Gastrocnemius medialis (tissue), 4 donors: ENCODE results near the gene HUNK. TPM values are rescaled to one million over a fixed set of nuclear protein-coding genes. Genes with fewer than 3 reads are reported as not detected.

Experiments used
- ATAC-seq, 2 donors: fragments of 150-250 bp; one replicate each; pipeline ENCODE4 v1.9.1; 2016
- DNase-seq, 2 donors: peaks; one replicate each; pipeline ENCODE4 v3.0.0-alpha.2; 2019
- H3K27ac ChIP-seq, 4 donors: fragments of 200-600 bp; sonication (generic); 1 replicate in 1 of 4; 2 replicates in 3 of 4; pipeline ENCODE4 v1.5.1; 2016 to 2018; ENCODE audit warnings: mild to moderate bottlenecking in 2 of 4, moderate library complexity in 1 of 4
- H3K27me3 ChIP-seq, 3 donors: fragments of 200-600 bp; sonication (generic) in 2 of 3; 1 replicate in 1 of 3; 2 replicates in 2 of 3; pipeline versions ENCODE4 v1.5.1 to v1.6.0; 2016 to 2019; ENCODE audit warnings: mild to moderate bottlenecking in 1 of 3, moderate library complexity in 1 of 3
- H3K36me3 ChIP-seq, 2 donors: fragments of 200-600 bp; sonication (generic) in 1 of 2; one replicate each; pipeline ENCODE4 v1.5.1; 2017 to 2018
- H3K4me1 ChIP-seq, 2 donors: fragments of 200-600 bp; sonication (generic) in 1 of 2; one replicate each; pipeline ENCODE4 v1.5.1; 2016 to 2017; ENCODE audit warnings: mild to moderate bottlenecking in 2 of 2
- H3K4me3 ChIP-seq, 4 donors: fragments of 200-600 bp; sonication (generic) in 3 of 4; 1 replicate in 1 of 4; 2 replicates in 3 of 4; pipeline ENCODE4 v1.5.1; 2016 to 2019; ENCODE audit warnings: mild to moderate bottlenecking in 2 of 4
- H3K9me3 ChIP-seq, 3 donors: fragments of 200-600 bp; sonication (generic) in 2 of 3; 1 replicate in 1 of 3; 2 replicates in 2 of 3; pipeline ENCODE4 v1.5.1; 2016 to 2019
- POLR2A ChIP-seq, 2 donors: fragments of 450-650 bp; IDR thresholded peaks; one replicate each; pipeline ENCODE4 v1.6.1; 2017; ENCODE audit warnings: antibody characterized with exemption in 2 of 2, mild to moderate bottlenecking in 2 of 2, moderate library complexity in 2 of 2
- in situ Hi-C, 4 donors: fragments of 200-750 bp; cut with MboI; loops; one replicate each; pipeline versions ENCODE4 v1.15.0 to v1.8.0; 2017; ENCODE audit warnings: low sequenced_read_pairs in 4 of 4
- intact Hi-C: fragments of 100-400 bp; cut with DNase I; formaldehyde crosslinking; loops from one replicate; pipeline ENCODE4 v1.15.1; 2023; ENCODE audit warnings: low total_unique reads
- total RNA-seq, 4 donors: library from RNA; depleted of rRNA; stranded (reverse); fragments of >200 nt; gene quantifications; one replicate each; pipeline versions ENCODE4 v1.1.0 to v1.2.3, GENCODE V29; 2016
- TF ChIP-seq, protein P1 (sequence below), 5 experiments: fragments of 450-650 bp in 3 of 5; fragments of 200-600 bp in 2 of 5; sonication (generic) in 2 of 5; IDR thresholded peaks in 4 of 5; conservative IDR thresholded peaks in 1 of 5; 1 replicate in 4 of 5; 2 replicates in 1 of 5; pipeline ENCODE4 v1.5.1; 2016 to 2019; ENCODE audit warnings: antibody characterized with exemption in 5 of 5, mild to moderate bottlenecking in 3 of 5, moderate library complexity in 3 of 5

Gene HUNK
- total RNA-seq, 4 donors from 2014 or later = 0.13 TPM; not detected in 3

DNA sequence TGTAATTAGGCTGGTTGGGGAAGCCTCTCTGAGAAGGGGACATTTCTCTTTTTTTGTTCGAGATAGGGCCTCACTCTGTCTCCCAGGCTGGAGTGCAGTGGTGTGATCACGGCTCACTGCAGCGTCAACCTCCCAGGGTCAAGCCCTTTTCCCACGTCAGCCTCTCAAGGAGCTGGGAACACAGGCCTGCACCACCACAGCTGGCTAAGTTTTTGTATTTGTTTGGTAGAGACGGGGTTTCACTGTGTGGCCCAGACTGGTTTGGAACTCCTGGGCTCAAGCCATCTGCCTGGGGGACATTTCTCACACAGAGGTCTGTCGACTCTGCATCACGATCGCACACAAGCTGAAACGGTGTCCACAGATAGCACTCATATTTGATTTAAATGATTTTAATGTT is 39.7 kb downstream of the HUNK start:
- ATAC-seq = no peak
- in situ Hi-C loops (no loop called here), intact Hi-C loops (no loop called here)

DNA sequence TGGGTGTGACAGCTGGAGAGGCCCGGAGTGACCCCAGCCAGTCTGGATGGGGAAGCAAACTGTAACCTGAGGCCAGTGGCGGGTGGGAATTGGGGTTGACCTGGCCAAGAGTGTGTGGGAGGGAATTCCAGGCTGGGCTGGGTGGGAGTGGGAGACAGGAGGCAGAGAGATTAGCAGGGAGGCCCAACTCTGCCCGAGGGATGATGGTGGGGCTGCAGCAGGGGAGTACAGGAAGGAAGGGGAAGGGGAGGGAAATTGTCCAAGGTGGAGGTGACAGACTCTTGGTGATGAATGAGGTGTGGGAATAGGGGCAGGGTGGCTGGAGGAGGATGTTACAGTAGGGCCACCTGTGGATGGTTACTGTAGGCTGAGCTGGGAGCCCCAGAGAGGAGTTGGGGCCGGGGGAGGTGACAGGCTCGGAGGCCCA is 40.4 kb downstream of the HUNK start:
- peaks cover 0 to 3% of the 10 kb centered on the region in 2 donors for H3K4me1 ChIP-seq

More for the DNA sequence above, 39.7 kb downstream of the HUNK start:
- Histone ChIP-seq H3K9me3 (no peaks in the 10 kb centered on the region), H3K4me3 (no peak overlapping the region), H3K4me1 (peaks cover 0 to 3% of the 10 kb centered on the region in 2 donors), H3K27me3 (peaks cover 0 to 8% (median 0%) of the 10 kb centered on the region in 3 donors), H3K27ac (no peak overlapping the region), H3K36me3 (no peaks in the 10 kb centered on the region)
- TF ChIP-seq, protein P1, sequence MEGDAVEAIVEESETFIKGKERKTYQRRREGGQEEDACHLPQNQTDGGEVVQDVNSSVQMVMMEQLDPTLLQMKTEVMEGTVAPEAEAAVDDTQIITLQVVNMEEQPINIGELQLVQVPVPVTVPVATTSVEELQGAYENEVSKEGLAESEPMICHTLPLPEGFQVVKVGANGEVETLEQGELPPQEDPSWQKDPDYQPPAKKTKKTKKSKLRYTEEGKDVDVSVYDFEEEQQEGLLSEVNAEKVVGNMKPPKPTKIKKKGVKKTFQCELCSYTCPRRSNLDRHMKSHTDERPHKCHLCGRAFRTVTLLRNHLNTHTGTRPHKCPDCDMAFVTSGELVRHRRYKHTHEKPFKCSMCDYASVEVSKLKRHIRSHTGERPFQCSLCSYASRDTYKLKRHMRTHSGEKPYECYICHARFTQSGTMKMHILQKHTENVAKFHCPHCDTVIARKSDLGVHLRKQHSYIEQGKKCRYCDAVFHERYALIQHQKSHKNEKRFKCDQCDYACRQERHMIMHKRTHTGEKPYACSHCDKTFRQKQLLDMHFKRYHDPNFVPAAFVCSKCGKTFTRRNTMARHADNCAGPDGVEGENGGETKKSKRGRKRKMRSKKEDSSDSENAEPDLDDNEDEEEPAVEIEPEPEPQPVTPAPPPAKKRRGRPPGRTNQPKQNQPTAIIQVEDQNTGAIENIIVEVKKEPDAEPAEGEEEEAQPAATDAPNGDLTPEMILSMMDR (IDR thresholded peaks at IDR 0.05 in 4 of 5, conservative IDR thresholded peaks at IDR 0.05 in 1 of 5) = no peak
- TF ChIP-seq POLR2A (IDR thresholded peaks at IDR 0.05) = no peak
- DNase-seq = no peak

DNA sequence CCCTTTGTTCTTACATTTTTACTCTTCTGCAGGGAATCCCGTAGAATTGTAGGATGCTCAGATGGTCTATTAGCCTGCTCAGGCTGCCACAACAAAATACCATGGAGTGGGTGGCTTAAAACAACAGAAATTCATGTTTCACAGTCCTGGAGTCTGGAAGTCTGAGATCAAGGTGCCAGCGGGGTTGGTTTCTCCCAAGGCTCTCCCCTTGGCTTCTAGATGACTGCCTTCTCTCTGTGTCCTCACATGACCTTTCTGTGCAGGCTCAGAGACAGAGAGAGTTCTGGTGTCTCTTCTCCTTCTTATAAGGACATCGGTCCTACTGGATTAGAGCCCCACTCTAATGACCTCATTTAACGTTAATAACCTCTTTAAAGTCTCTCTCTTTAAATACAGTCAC is 41.7 kb downstream of the HUNK start:
- no peaks in the 10 kb centered on the region for H3K27me3 ChIP-seq
- in situ Hi-C loops (no loop called here), intact Hi-C loops (no loop called here)
- DNase-seq = no peak
- no peak for ATAC-seq
- no peak overlapping the region for H3K4me3 ChIP-seq
- no peaks in the 10 kb centered on the region for H3K9me3 ChIP-seq
- no peaks in the 10 kb centered on the region for H3K36me3 ChIP-seq
- TF ChIP-seq, protein P1 (IDR thresholded peaks at IDR 0.05 in 4 of 5, conservative IDR thresholded peaks at IDR 0.05 in 1 of 5) = no peak
- TF ChIP-seq POLR2A (IDR thresholded peaks at IDR 0.05) = no peak
- H3K27ac ChIP-seq = no peak overlapping the region
- peaks cover 0 to under 1% of the 10 kb centered on the region in 2 donors for H3K4me1 ChIP-seq

More for the DNA sequence above, 40.4 kb downstream of the HUNK start:
- in situ Hi-C loops (no loop called here), intact Hi-C loops (no loop called here)
- no peak for DNase-seq
- no peak for ATAC-seq
- TF ChIP-seq, protein P1 (IDR thresholded peaks at IDR 0.05 in 4 of 5, conservative IDR thresholded peaks at IDR 0.05 in 1 of 5) = no peak
- TF ChIP-seq POLR2A (IDR thresholded peaks at IDR 0.05) = no peak
- H3K27ac ChIP-seq = no peak overlapping the region
- no peaks in the 10 kb centered on the region for H3K36me3 ChIP-seq
- H3K27me3 ChIP-seq = peaks cover 0 to 7% (median 0%) of the 10 kb centered on the region in 3 donors
- H3K9me3 ChIP-seq = no peaks in the 10 kb centered on the region
- no peak overlapping the region for H3K4me3 ChIP-seq

DNA sequence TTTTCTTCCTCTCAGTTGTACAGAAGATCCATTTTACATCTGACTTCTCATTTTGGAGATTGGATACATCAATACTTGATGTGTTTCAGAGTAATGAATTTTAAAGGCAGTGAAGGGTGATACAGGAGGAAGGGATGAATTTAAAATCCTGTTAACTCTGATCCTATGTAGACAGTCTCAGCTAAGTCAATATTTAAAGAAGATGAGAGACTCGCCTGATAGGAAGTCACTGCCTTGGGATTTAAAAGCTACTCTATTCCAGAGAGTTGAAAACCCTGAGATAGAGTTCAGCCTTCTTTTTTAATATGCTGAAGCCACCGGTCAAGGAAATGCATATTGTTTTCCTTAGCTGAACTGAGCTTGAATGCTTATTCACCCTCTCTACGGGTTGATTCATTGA is 42.7 kb downstream of the HUNK start:
- Histone ChIP-seq H3K4me1 (no peaks in the 10 kb centered on the region), H3K9me3 (no peaks in the 10 kb centered on the region), H3K27me3 (no peaks in the 10 kb centered on the region), H3K4me3 (no peak overlapping the region), H3K36me3 (no peaks in the 10 kb centered on the region), H3K27ac (no peak overlapping the region)
- intact Hi-C loops = no loop called here
- in situ Hi-C loops = no loop called here
- no peak for DNase-seq
- no peak for ATAC-seq
- TF ChIP-seq, protein P1 (IDR thresholded peaks at IDR 0.05 in 4 of 5, conservative IDR thresholded peaks at IDR 0.05 in 1 of 5) = no peak
- no peak for TF ChIP-seq POLR2A (IDR thresholded peaks at IDR 0.05)

DNA sequence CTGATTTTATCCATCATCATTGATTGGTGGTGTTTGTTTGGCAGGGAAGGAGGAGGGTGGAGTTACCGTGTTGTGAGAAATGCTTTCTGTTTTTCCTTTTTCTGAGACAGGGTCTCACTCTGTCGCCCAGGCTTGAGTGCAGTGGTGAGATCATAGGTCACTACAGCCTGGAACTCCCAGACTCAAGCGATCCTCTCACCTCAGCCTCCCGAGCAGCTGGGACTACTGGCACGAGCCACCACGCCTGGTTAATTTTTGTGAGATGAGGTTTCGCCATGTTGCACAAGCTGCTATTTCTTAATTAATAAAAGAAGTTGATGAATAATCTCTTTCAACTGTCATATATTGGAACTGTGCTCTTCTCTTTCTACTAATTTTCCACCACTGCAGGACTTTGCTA is 44.3 kb downstream of the HUNK start:
- no peaks in the 10 kb centered on the region for H3K9me3 ChIP-seq
- H3K36me3 ChIP-seq = no peaks in the 10 kb centered on the region
- no peak overlapping the region for H3K4me3 ChIP-seq
- H3K27ac ChIP-seq = no peak overlapping the region
- H3K27me3 ChIP-seq = no peaks in the 10 kb centered on the region
- H3K4me1 ChIP-seq = no peaks in the 10 kb centered on the region
- ATAC-seq (no peak), DNase-seq (no peak)
- in situ Hi-C loops = no loop called here
- no peak for TF ChIP-seq POLR2A (IDR thresholded peaks at IDR 0.05)
- TF ChIP-seq, protein P1 (IDR thresholded peaks at IDR 0.05 in 4 of 5, conservative IDR thresholded peaks at IDR 0.05 in 1 of 5) = no peak
- intact Hi-C loops = no loop called here
